GM10248 (cell line): Measurements from ENCODE around the gene ZC3H6.
"Not testable (repeated sequence)": the region's sequence is repeated elsewhere in the genome, so short reads cannot be mapped to it uniquely, and the experiment has no call there.

Experiments used
- CTCF ChIA-PET: fragments of 300-600 bp; sonication (Branson Sonifier 250); formaldehyde crosslinking; extraction: SDS; loops from one replicate; lab custom pipeline; 2021; ENCODE audit warnings: antibody characterized with exemption; lab: Yijun Ruan, JAX
- POLR2A ChIA-PET: fragments of 350-650 bp; sonication (Branson Sonifier 250); formaldehyde crosslinking; extraction: SDS; loops from one replicate; lab custom pipeline; 2020; ENCODE audit warnings: antibody characterized with exemption; lab: Yijun Ruan, JAX
- DNase-seq: peaks from one replicate; pipeline ENCODE4 v3.0.0; 2012; ENCODE audit errors: extremely low spot score
- TF ChIP-seq, protein P1 (sequence below): IDR thresholded peaks from 2 replicates; pipeline ENCODE4 v1.5.1; 2012; ENCODE audit warnings: mild to moderate bottlenecking, low read depth; ENCODE audit errors: extremely low read depth, missing control alignments, control extremely low read depth

ZC3H6 gene

DNA sequence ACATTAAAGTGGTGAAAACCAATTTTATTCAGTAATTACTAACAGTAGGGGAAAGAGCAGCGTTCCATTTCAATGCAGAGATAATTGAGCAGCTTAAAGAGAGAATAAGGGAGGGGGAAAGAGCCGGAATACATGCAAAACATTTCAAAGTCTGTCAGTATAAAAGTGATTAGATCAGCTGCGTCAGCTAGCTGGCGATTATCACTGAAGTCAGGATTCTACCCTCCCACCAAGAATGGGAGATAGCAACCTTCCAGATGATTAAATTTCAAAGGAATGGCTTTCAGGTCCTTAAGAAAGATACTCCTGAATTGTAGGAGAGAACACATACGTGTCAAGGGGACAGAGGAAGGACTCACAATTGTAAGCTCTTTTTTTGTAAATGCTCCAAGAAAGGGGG lies 2.7 kb upstream of the ZC3H6 start:
- CTCF ChIA-PET, result interaction anchor here (1.4 to 3.8 kb wide), 2 partner anchors 12 to 16 kb away, joined by 4 to 32 read pairs; no protein-coding TSS in a partner anchor
- POLR2A ChIA-PET, result no interaction called here
- no peak for DNase-seq
- TF ChIP-seq, protein P1, sequence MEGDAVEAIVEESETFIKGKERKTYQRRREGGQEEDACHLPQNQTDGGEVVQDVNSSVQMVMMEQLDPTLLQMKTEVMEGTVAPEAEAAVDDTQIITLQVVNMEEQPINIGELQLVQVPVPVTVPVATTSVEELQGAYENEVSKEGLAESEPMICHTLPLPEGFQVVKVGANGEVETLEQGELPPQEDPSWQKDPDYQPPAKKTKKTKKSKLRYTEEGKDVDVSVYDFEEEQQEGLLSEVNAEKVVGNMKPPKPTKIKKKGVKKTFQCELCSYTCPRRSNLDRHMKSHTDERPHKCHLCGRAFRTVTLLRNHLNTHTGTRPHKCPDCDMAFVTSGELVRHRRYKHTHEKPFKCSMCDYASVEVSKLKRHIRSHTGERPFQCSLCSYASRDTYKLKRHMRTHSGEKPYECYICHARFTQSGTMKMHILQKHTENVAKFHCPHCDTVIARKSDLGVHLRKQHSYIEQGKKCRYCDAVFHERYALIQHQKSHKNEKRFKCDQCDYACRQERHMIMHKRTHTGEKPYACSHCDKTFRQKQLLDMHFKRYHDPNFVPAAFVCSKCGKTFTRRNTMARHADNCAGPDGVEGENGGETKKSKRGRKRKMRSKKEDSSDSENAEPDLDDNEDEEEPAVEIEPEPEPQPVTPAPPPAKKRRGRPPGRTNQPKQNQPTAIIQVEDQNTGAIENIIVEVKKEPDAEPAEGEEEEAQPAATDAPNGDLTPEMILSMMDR, result no peak

DNA sequence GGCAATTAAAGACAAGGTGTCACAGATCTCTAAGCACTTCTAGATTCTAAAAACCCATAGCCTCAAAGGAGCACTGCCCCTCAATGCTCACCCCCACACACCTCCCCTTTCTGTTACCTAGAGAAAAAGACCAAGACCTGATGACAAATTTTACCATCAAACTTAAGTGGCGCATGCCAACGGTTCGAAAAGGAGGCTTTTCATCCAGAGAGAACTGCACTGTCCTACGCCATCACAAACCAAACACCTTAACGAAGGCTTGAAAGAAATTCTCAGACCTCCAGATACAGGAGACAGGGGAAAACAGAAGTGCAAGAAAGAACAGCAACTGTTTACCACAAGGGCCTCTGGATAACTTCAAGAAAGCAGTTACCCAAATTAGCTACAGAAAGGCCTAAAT lies 2.0 kb upstream of the ZC3H6 start:
- no peak for DNase-seq
- TF ChIP-seq, protein P1, result no peak
- POLR2A ChIA-PET, result interaction anchor here (0.7 kb wide), 1 partner anchor 75 kb away, joined by 5 read pairs; no protein-coding TSS in a partner anchor
- CTCF ChIA-PET, result interaction anchor here (1.4 to 3.8 kb wide), 2 partner anchors 12 to 16 kb away, joined by 4 to 32 read pairs; no protein-coding TSS in a partner anchor

DNA sequence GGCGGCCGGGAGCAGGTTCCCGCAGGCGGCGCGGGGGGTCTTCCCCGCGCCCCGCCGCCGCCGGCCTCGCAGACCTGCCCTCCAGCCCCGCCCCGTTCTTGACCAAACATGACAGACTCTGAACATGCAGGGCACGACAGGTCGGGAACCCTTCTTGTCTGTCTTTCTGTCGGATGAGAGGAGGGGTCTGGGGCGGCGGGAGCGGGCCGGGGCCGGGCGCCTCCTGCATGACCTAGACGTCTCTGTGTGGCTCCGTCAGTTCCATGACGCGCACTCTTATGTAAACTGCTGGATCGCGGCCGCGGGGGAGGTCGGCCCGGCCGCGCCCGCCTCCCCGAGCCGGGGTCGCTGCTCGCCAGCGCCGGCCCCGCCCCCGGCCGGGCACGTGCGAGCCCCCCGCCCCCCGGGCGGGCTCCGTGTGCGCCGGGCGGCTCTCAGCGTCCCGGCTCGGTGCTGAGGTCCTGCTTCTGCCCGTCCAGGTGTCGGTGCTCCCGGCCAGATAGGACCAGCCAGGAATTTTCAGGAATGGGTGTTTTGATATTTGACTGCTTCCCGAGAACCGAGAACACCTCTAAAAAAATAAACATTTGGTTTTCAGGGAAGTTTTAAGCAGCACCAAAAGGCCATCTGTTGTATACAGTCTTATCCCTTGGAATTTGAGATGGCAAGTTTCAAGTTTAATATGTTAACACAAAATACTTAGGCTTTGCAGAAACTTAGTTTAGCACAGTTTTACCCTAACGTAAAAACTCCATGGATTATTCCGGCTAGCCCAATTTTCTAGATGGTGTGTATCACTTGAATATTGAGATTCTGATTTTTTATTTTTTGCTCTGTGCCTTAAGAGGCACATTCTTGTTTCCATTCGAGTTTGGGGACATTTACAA lies 733 bp downstream of the ZC3H6 start:
- POLR2A ChIA-PET, result no interaction called here
- DNase-seq, result peak; percentile 81
- CTCF ChIA-PET, result no interaction called here
- TF ChIP-seq, protein P1, result no peak

DNA sequence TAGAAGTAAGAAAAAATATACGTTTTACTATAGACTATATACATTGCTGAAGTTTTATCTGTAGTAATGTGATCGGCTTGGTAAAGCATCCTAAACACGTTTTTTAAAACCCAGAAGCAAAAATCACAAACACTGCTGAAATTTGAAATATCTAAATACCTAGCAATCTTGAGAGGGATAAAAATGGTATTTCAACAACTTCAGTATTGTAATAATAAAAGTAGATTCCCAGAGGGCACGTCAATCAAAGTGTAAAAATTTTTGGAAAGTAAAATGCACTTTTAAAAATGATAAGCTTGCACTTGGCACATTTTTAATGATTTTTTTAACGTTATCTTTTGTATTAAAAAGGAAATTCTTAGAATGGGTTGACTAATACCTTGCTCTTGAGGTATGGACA lies 1.6 kb downstream of the ZC3H6 start:
- DNase-seq, result no peak
- ChIA-PET CTCF (interaction anchor here (1.7 kb wide), 1 partner anchor 18 kb away, joined by 7 read pairs; no protein-coding TSS in a partner anchor), POLR2A (no interaction called here)
- TF ChIP-seq, protein P1, result no peak

DNA sequence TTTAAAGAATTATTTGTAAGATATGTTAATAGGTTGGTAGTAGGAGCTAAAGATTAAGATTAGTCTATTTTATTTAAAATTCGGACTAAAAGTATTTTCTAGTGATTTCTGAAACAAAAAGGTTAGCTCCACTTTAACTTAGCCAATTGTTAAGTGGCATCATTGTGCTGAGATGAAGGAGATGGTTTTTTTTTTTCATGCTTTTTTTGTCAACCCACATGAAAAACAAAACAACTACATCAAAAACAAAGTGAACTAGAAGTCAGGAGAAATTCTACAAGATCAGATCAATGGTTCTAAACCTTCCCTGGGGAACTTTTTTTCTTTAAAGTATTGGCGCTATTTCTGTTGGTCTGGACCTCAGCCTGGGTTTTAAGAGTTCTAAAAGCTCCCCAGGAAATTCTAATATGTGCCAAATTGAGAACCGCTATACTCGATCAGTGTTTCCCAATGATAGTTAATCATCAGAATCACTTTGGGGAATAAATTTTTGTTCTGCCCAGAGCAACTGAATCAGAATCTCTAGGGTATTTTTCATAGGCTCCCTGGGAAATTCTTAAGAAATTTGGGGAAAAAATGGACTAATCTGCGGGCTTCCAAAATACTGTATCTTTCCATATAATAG lies 2.3 kb downstream of the ZC3H6 start:
- POLR2A ChIA-PET, result no interaction called here
- TF ChIP-seq, protein P1, result no peak
- CTCF ChIA-PET, result interaction anchor here (1.5 to 1.7 kb wide), 2 partner anchors 17 to 19 kb away, joined by 4 to 7 read pairs; no protein-coding TSS in a partner anchor
- no peak for DNase-seq

DNA sequence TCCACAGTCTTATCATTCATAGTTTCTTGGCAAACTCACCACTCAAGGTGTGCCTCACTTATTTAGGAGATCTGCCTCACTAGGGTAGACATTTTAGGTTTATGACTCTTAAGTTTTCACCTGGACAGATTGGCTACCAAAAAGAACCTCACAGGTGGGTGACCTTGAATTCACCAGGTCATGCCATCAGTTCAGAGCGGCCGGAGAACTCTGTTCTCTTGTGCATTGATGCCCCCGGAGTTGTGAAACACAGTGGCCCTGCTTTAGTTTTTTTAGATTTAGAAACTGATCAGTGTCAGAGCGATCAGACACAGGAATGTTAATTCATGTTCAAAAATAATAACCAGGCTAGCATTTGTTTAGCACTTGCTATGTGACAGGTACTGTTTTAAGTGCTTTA lies 6.7 kb downstream of the ZC3H6 start:
- DNase-seq, POLR2A ChIA-PET, CTCF ChIA-PET: not testable (repeated sequence)

DNA sequence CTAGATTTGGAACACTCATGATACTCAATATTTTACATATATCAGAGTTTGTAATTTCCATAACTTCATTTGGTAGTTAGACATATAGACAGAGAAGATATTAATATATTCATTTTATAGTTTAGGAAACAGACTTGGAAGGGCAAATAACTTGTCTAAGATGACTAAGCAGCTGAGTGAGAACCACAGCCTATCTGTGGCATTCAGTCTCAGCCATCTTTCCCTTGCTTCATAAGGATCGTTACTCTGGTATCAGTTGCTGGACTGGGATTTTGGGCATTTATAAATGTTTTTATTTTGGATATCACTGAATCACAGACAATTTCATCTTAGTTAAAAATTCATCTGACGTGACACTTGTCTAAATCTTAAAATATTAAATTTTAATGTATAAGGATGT lies 8.1 kb downstream of the ZC3H6 start:
- DNase-seq, POLR2A ChIA-PET, CTCF ChIA-PET: not testable (repeated sequence)
